Measurements from ENCODE around the gene PPM1H.

The PPM1H gene

GRCh38 chr12:62844915-62845314, 90.0 kb downstream of the PPM1H start (continued):
- TF ChIP-seq ZNF148 (tag by site-specific recombination; IDR thresholded peaks at IDR 0.05; ENCODE audit: borderline replicate concordance) (no peak), ZNF37A (tag by site-specific recombination; IDR thresholded peaks at IDR 0.05) (no peak), WT1 (tag by site-specific recombination; IDR thresholded peaks at IDR 0.05) (no peak), ZNF623 (tag by site-specific recombination; IDR thresholded peaks at IDR 0.05) (no peak), ZIC2 (tag by site-specific recombination; IDR thresholded peaks at IDR 0.05) (no peak), ZNF747 (tag by site-specific recombination; IDR thresholded peaks at IDR 0.05) (no peak)

- Histone ChIP-seq H3K4me3 (ENCODE audit: low read depth, low read length) (no peak overlapping the region), H3K9me3 (ENCODE audit: control insufficient read depth, insufficient read depth, low read depth, low read length) (no peaks in the 10 kb centered on the region), H3K4me1 (ENCODE audit: control insufficient read depth, insufficient read depth, low read length) (no peaks in the 10 kb centered on the region), H3K36me3 (ENCODE audit: control insufficient read depth in 2 of 2, insufficient read depth in 1 of 2, low read length in 2 of 2) (no peaks in the 10 kb centered on the region), H3K27ac (ENCODE audit: extremely low read depth, low read depth, low read length) (no peak overlapping the region)
- POLR2A ChIA-PET, result no interaction called here
- TF ChIP-seq ZBTB7A (tag by site-specific recombination; IDR thresholded peaks at IDR 0.05; ENCODE audit: low read depth), result no peak
- TF ChIP-seq TSHZ1 (tag by site-specific recombination; IDR thresholded peaks at IDR 0.05; ENCODE audit: borderline replicate concordance), result no peak
- TF ChIP-seq YY2 (tag by site-specific recombination; IDR thresholded peaks at IDR 0.05), result no peak
- no peak for TF ChIP-seq KLF10 (tag by site-specific recombination; IDR thresholded peaks at IDR 0.05)
- no peak for TF ChIP-seq ZNF843 (tag by site-specific recombination; IDR thresholded peaks at IDR 0.05)
- TF ChIP-seq ZNF266 (tag by site-specific recombination; IDR thresholded peaks at IDR 0.05; ENCODE audit: low read depth), result no peak
- TF ChIP-seq ZIC2 (tag by site-specific recombination; IDR thresholded peaks at IDR 0.05), result no peak
- no peak for TF ChIP-seq SP7 (tag by site-specific recombination; IDR thresholded peaks at IDR 0.05)
- no peak for TF ChIP-seq ZBTB17 (tag by site-specific recombination; IDR thresholded peaks at IDR 0.05)
- TF ChIP-seq SCRT1 (tag by site-specific recombination; IDR thresholded peaks at IDR 0.05; ENCODE audit: borderline replicate concordance), result no peak
- CTCF ChIA-PET, result no interaction called here
Observed at GRCh38 chr12:62843716-62844115, 91.2 kb downstream of the PPM1H start.

GRCh38 chr12:62841846-62842245, 93.1 kb downstream of the PPM1H start:
- ChIA-PET CTCF (no interaction called here), POLR2A (no interaction called here)
- no peak overlapping the region for H3K27ac ChIP-seq (ENCODE audit: extremely low read depth, low read depth, low read length)
- no peaks in the 10 kb centered on the region for H3K9me3 ChIP-seq (ENCODE audit: control insufficient read depth, insufficient read depth, low read depth, low read length)
- H3K36me3 ChIP-seq (ENCODE audit: control insufficient read depth in 2 of 2, insufficient read depth in 1 of 2, low read length in 2 of 2), result no peaks in the 10 kb centered on the region
- no peaks in the 10 kb centered on the region for H3K4me1 ChIP-seq (ENCODE audit: control insufficient read depth, insufficient read depth, low read length)
- H3K4me3 ChIP-seq (ENCODE audit: low read depth, low read length), result no peak overlapping the region
- TF ChIP-seq ZNF2 (tag by site-specific recombination; IDR thresholded peaks at IDR 0.05), result no peak
- no peak for TF ChIP-seq ZNF426 (tag by site-specific recombination; IDR thresholded peaks at IDR 0.05)
- TF ChIP-seq ZNF626 (tag by site-specific recombination; IDR thresholded peaks at IDR 0.05), result no peak
- no peak for TF ChIP-seq ZSCAN5A (tag by site-specific recombination; IDR thresholded peaks at IDR 0.05)
- TF ChIP-seq ZNF341 (tag by site-specific recombination; IDR thresholded peaks at IDR 0.05; ENCODE audit: low read depth), result no peak
- TF ChIP-seq KLF1 (tag by site-specific recombination; IDR thresholded peaks at IDR 0.05), result no peak
- no peak for TF ChIP-seq ZNF266 (tag by site-specific recombination; IDR thresholded peaks at IDR 0.05; ENCODE audit: low read depth)
- TF ChIP-seq SP2 (tag by site-specific recombination; IDR thresholded peaks at IDR 0.05), result no peak
- TF ChIP-seq ZNF274 (IDR thresholded peaks at IDR 0.05; ENCODE audit: low read length), result no peak
- TF ChIP-seq ZNF274 (tag by site-specific recombination; IDR thresholded peaks at IDR 0.05; ENCODE audit: borderline replicate concordance), result no peak
- no peak for TF ChIP-seq ZXDB (tag by site-specific recombination; IDR thresholded peaks at IDR 0.05)
- TF ChIP-seq PATZ1 (tag by site-specific recombination; IDR thresholded peaks at IDR 0.05), result no peak
- TF ChIP-seq ZNF174 (tag by site-specific recombination; IDR thresholded peaks at IDR 0.05), result no peak
